ENCODE data around the gene GIMAP4. TPM values are rescaled to one million over a fixed set of nuclear protein-coding genes. Genes with fewer than 3 reads are reported as not detected.
"Not testable (repeated sequence)": the region's sequence is repeated elsewhere in the genome, so short reads cannot be mapped to it uniquely, and the experiment has no call there.

Gene GIMAP4
- total RNA-seq (ENCODE audit: unreplicated experiment): 6.4 TPM
- long read RNA-seq, transcript GIMAP4-201 (3 exons, 2,060 nt): major isoform, 5 of 6 reads
- long read RNA-seq, partial matches to known transcripts: 1 of 6 reads
- long read RNA-seq, other reads (novel, unspliced or antisense): 0 of 6 reads

DNA sequence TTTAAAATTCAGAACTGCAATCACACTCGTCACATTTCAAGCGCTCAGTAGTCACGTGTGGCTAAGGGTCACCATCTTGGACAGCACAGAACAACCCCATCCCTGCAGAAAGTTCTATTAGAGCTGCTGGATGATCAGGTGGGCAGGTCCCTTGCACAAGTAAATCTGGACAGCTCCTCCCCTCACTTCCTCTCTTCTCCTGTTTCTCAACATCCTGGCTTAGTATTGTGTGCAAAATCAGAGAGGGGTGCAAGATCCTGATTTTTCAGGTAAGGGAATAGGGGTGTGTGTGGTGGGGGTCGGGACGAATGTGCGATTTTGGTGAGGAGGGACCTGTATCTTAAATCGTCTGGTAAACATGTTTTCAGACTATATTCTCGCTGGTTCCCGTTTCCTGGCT, at the start of gene GIMAP4:
Gene GIMAP4 (plus strand): TSS at position 222 of the 400 bp plus-strand sequence. CDS start 2,512 bp downstream, outside the sequence.
- TF ChIP-seq, protein P1, sequence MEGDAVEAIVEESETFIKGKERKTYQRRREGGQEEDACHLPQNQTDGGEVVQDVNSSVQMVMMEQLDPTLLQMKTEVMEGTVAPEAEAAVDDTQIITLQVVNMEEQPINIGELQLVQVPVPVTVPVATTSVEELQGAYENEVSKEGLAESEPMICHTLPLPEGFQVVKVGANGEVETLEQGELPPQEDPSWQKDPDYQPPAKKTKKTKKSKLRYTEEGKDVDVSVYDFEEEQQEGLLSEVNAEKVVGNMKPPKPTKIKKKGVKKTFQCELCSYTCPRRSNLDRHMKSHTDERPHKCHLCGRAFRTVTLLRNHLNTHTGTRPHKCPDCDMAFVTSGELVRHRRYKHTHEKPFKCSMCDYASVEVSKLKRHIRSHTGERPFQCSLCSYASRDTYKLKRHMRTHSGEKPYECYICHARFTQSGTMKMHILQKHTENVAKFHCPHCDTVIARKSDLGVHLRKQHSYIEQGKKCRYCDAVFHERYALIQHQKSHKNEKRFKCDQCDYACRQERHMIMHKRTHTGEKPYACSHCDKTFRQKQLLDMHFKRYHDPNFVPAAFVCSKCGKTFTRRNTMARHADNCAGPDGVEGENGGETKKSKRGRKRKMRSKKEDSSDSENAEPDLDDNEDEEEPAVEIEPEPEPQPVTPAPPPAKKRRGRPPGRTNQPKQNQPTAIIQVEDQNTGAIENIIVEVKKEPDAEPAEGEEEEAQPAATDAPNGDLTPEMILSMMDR (IDR thresholded peaks at IDR 0.05; ENCODE audit: unreplicated experiment): no peak
- Mint-ChIP-seq H3K27me3 (ENCODE audit: unreplicated experiment) (peaks cover 5% of the 10 kb centered on the region), H3K27ac (ENCODE audit: unreplicated experiment) (no peak within 1 kb of the TSS), H3K9me3 (ENCODE audit: unreplicated experiment) (peaks cover 6% of the 10 kb centered on the region), H3K4me3 (ENCODE audit: unreplicated experiment) (peak within 1 kb of the TSS; percentile 56), H3K36me3 (ENCODE audit: low read depth, unreplicated experiment) (peaks cover 21% of the 10 kb centered on the region), H3K4me1 (ENCODE audit: unreplicated experiment) (peaks cover 47% of the 10 kb centered on the region)
- no peak for DNase-seq (ENCODE audit: low spot score)

DNA sequence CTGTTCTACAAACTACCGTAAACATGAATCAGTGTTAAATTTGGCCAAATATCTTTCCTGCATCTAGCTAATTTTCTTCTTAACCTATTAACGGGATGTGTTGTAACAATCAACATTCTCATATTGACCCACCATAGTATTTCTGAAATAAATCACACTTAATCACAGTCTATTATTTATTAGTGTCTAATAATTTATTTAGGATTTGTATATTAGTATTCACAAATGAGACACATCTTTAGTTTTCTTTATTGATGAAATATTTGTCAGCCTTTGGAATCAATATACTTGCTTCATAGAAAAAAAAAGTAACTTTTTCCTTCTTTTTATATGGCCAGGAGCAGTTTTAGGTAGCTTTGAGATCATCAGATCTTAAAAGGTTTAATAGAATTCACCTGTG, 47.9 kb upstream of the GIMAP4 start:
- H3K27me3 Mint-ChIP-seq (ENCODE audit: unreplicated experiment): no peaks in the 10 kb centered on the region
- H3K27ac Mint-ChIP-seq (ENCODE audit: unreplicated experiment): no peak overlapping the region
- no peaks in the 10 kb centered on the region for H3K9me3 Mint-ChIP-seq (ENCODE audit: unreplicated experiment)
- H3K4me1 Mint-ChIP-seq (ENCODE audit: unreplicated experiment): peaks cover 5% of the 10 kb centered on the region
- H3K36me3 Mint-ChIP-seq (ENCODE audit: low read depth, unreplicated experiment): peaks cover 5% of the 10 kb centered on the region
- DNase-seq (ENCODE audit: low spot score): no peak
- TF ChIP-seq, protein P1 (IDR thresholded peaks at IDR 0.05; ENCODE audit: unreplicated experiment): no peak
- H3K4me3 Mint-ChIP-seq (ENCODE audit: unreplicated experiment): no peak overlapping the region

DNA sequence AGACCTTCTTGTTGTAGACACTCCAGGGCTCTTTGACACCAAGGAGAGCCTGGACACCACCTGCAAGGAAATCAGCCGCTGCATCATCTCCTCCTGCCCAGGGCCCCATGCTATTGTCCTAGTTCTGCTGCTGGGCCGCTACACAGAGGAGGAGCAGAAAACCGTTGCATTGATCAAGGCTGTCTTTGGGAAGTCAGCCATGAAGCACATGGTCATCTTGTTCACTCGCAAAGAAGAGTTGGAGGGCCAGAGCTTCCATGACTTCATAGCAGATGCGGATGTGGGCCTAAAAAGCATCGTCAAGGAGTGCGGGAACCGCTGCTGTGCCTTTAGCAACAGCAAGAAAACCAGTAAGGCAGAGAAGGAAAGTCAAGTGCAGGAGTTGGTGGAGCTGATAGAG, 47.0 kb upstream of the GIMAP4 start:
- Mint-ChIP-seq H3K4me1 (ENCODE audit: unreplicated experiment) (no peaks in the 10 kb centered on the region), H3K36me3 (ENCODE audit: low read depth, unreplicated experiment) (peaks cover 5% of the 10 kb centered on the region), H3K27ac (ENCODE audit: unreplicated experiment) (no peak overlapping the region), H3K9me3 (ENCODE audit: unreplicated experiment) (no peaks in the 10 kb centered on the region), H3K4me3 (ENCODE audit: unreplicated experiment) (no peak overlapping the region), H3K27me3 (ENCODE audit: unreplicated experiment) (no peaks in the 10 kb centered on the region)
- TF ChIP-seq, protein P1 (IDR thresholded peaks at IDR 0.05; ENCODE audit: unreplicated experiment): no peak
- DNase-seq (ENCODE audit: low spot score): no peak

DNA sequence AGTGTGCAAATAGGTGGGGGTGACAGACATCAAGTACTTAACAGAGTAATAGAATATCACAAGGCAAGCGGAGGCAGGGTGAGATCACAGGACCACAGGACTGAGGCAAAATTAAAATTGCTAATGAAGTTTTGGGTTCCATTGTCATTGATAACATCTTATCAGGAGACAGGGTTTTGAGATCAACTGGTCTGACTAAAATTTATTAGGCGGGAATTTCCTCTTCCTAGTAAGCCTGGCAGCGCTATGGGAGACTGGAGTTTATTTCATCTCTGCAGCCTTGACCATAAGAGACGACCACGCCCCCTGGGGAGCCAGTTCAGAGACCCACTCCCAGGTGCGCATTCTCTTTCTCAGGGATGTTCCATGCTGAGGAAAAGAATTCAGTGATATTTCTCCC, 44.3 kb upstream of the GIMAP4 start:
- H3K27ac Mint-ChIP-seq (ENCODE audit: unreplicated experiment); H3K27me3 Mint-ChIP-seq (ENCODE audit: unreplicated experiment); DNase-seq (ENCODE audit: low spot score); H3K4me1 Mint-ChIP-seq (ENCODE audit: unreplicated experiment); H3K9me3 Mint-ChIP-seq (ENCODE audit: unreplicated experiment); H3K4me3 Mint-ChIP-seq (ENCODE audit: unreplicated experiment); H3K36me3 Mint-ChIP-seq (ENCODE audit: low read depth, unreplicated experiment): not testable (repeated sequence)

DNA sequence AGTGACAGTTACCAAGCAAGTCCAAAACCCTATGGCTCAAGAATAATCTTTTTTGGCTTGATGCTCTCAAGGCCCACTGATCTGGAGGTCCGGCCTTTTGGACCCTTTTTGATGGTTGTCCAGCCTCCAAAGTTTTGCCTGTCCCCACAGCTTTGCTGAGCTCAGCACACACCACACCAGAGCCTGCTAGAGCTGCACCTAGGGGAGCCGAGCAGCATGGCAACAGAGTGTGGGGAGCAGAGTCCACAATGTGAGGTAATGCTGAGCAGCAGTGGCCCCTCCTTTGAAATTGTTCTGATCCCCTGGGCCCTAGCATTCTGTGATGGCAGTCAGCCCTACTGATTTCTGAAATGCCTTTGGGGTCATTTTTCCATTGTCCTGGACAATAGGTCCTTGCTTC, 43.2 kb upstream of the GIMAP4 start:
- H3K9me3 Mint-ChIP-seq (ENCODE audit: unreplicated experiment): peaks cover 5% of the 10 kb centered on the region
- H3K27me3 Mint-ChIP-seq (ENCODE audit: unreplicated experiment): no peaks in the 10 kb centered on the region
- H3K36me3 Mint-ChIP-seq (ENCODE audit: low read depth, unreplicated experiment): peaks cover 8% of the 10 kb centered on the region
- TF ChIP-seq, protein P1 (IDR thresholded peaks at IDR 0.05; ENCODE audit: unreplicated experiment): no peak
- DNase-seq (ENCODE audit: low spot score): no peak
- no peak overlapping the region for H3K4me3 Mint-ChIP-seq (ENCODE audit: unreplicated experiment)
- no peaks in the 10 kb centered on the region for H3K4me1 Mint-ChIP-seq (ENCODE audit: unreplicated experiment)
- H3K27ac Mint-ChIP-seq (ENCODE audit: unreplicated experiment): no peak overlapping the region
